Psoas muscle (tissue), 8 donors: ENCODE data around the gene XCR1. TPM values are rescaled to one million over a fixed set of nuclear protein-coding genes. Genes with fewer than 3 reads are reported as not detected.
A peak's percentile ranks its signal among the peaks of the same experiment; 100 is the strongest.

Experiments
- ATAC-seq, 4 donors: fragments of 200-7000 bp; cut with Tn5 transposase; one replicate each; pipeline ENCODE4 v1.9.1; 2020; ENCODE audit warnings: moderate library complexity in 3 of 4, mild to moderate bottlenecking in 2 of 4
- DNase-seq, 2 donors: peaks; one replicate each; pipeline ENCODE4 v3.0.0-alpha.2; 2020
- H3K27ac ChIP-seq: fragments of 200-600 bp; one replicate; pipeline ENCODE4 v1.8.0; 2022
- H3K27me3 ChIP-seq, 3 donors: fragments of 200-600 bp in 1 of 3; one replicate each; pipeline versions ENCODE4 v1.6.1 to v1.8.0; 2013 to 2022; ENCODE audit warnings: low read length in 2 of 3, mild to moderate bottlenecking in 2 of 3, moderate library complexity in 1 of 3; ENCODE audit not compliant: insufficient read depth in 3 of 3
- H3K36me3 ChIP-seq, 2 donors: fragments of 200-600 bp in 1 of 2; one replicate each; pipeline versions ENCODE4 v1.6.1 to v1.8.0; 2013 to 2022; ENCODE audit warnings: low read depth in 1 of 2, mild to moderate bottlenecking in 1 of 2, moderate library complexity in 1 of 2; ENCODE audit not compliant: insufficient read depth in 1 of 2
- H3K4me1 ChIP-seq: fragments of 200-600 bp; one replicate; pipeline ENCODE4 v1.8.0; 2022
- H3K4me3 ChIP-seq: fragments of 200-600 bp; one replicate; pipeline ENCODE4 v1.8.0; 2022; ENCODE audit warnings: mild to moderate bottlenecking
- H3K9me3 ChIP-seq: fragments of 200-600 bp; one replicate; pipeline ENCODE4 v1.8.0; 2022
- WGBS, 3 donors: extraction: QIAGEN DNeasy Blood & Tissue Kit; methylation state at CpG; one replicate each; pipeline versions ENCODE4 v1.1.6 to v1.1.7; 2013; 5-methylcytosine and 5-hydroxymethylcytosine counted together
- intact Hi-C, 2 donors: fragments of 100-400 bp; cut with DNase I; formaldehyde crosslinking; loops; one replicate each; pipeline versions ENCODE4 v1.11.0 to v1.14.2; 2022
- polyA plus RNA-seq, 3 donors: library from polyadenylated mRNA; stranded (reverse); fragments of 200-250 nt; gene quantifications; one replicate each; pipeline ENCODE4 v1.2.3, GENCODE V29; 2013
- total RNA-seq, 4 donors: library from RNA; stranded (reverse); fragmentation: NEBNext Ultra II Directional in 2 of 4; extraction: Animal tissue kit (Norgen Biotek cat#: 25700) in 2 of 4; gene quantifications; one replicate each; pipeline versions ENCODE4 v1.2.1 to v1.2.4, GENCODE V29; 2021 to 2023
- TF ChIP-seq, protein P1 (sequence below): fragments of 200-600 bp; IDR thresholded peaks from one replicate; pipeline ENCODE4 v1.8.0; 2022; ENCODE audit warnings: antibody characterized with exemption
- donor health status: healthy with polysubstance abuse.
- donor health status: DM: no; HTN: no; CAD: no; lungs with moderate emphysema.
- donor health status: Bipolar disorder and iron deficiency.
- donor health status: healthy.
- donor health status: DM: yes; HTN: yes; CAD: no.
- donor health status: DM: no; HTN: no; CAD: no.
- donor health status: DM: no; HTN: no; CAD: no.
- donor health status: DM: yes; HTN: yes; CAD: no.

Gene XCR1
- total and polyA plus RNA-seq, 7 donors: 0.01 to 0.10 (median 0.05) TPM; not detected in 1

DNA sequence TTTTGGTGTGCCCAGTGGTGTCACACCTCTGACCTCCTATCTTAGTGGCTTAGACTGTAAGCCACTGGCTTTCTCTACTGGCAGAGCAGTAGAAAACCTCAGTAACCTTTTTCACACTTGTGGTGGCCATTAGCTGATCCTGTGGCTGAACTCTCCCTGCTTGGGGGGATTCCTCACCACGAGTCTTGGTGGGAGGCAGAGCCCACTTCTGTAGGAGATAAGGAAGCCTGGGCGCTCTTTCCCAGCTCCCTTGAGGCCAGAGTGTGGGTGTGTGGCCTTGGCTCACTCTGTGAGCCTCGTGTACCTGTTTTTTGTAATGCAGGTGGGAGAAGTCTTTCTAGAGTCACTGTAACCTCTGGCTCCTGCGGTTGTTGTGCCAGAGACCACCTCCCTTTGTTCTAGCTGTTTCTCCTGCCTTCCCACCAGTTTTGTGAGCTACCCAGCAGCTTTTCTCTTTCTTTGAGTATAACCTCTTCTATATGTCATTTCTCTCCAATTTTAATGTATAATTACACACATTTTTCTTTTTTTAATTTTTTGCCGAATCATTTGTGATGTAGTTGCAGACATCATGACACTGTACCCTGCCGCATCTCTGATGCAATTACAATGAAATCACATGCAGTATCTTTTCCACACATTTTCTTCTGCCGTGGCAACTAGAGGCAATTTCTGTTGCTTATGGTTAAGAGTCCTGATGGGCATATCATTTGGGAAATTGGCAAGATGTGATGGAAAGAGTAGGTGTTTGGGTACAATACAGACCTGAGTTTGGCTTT, 13.8 kb downstream of the XCR1 start:
- WGBS, 3 donors: 78 to 80% (median 80%) methylated on average over 7 of the region's 7 CpGs
- no peaks in the 10 kb centered on the region for H3K9me3 ChIP-seq
- H3K36me3 ChIP-seq: no peaks in the 10 kb centered on the region
- no peak for DNase-seq
- no peak for ATAC-seq
- intact Hi-C loops: no loop called here
- H3K27me3 ChIP-seq: no peaks in the 10 kb centered on the region
- TF ChIP-seq, protein P1, sequence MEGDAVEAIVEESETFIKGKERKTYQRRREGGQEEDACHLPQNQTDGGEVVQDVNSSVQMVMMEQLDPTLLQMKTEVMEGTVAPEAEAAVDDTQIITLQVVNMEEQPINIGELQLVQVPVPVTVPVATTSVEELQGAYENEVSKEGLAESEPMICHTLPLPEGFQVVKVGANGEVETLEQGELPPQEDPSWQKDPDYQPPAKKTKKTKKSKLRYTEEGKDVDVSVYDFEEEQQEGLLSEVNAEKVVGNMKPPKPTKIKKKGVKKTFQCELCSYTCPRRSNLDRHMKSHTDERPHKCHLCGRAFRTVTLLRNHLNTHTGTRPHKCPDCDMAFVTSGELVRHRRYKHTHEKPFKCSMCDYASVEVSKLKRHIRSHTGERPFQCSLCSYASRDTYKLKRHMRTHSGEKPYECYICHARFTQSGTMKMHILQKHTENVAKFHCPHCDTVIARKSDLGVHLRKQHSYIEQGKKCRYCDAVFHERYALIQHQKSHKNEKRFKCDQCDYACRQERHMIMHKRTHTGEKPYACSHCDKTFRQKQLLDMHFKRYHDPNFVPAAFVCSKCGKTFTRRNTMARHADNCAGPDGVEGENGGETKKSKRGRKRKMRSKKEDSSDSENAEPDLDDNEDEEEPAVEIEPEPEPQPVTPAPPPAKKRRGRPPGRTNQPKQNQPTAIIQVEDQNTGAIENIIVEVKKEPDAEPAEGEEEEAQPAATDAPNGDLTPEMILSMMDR: no peak
- no peaks in the 10 kb centered on the region for H3K4me1 ChIP-seq
- H3K4me3 ChIP-seq: no peak overlapping the region
- H3K27ac ChIP-seq: no peak overlapping the region

DNA sequence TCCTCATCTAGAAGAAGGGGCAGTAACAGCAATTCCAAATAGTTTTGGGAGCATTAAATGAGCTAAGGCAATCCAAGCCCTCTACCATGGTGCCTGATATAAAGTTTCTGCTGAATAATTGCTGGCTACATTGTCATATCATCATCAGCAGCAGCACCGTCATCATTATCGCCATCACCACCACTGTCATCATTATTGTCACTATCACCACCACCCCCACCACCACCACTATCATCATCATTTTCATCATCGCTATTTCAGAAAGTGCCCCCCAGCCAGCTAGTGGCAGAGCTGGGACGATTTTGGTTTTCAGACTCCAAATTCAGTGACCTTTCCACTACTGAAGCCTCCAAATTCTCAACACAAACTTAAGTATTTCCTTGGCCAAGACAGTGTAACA, 15.0 kb downstream of the XCR1 start:
- no peaks in the 10 kb centered on the region for H3K9me3 ChIP-seq
- TF ChIP-seq, protein P1: no peak

DNA sequence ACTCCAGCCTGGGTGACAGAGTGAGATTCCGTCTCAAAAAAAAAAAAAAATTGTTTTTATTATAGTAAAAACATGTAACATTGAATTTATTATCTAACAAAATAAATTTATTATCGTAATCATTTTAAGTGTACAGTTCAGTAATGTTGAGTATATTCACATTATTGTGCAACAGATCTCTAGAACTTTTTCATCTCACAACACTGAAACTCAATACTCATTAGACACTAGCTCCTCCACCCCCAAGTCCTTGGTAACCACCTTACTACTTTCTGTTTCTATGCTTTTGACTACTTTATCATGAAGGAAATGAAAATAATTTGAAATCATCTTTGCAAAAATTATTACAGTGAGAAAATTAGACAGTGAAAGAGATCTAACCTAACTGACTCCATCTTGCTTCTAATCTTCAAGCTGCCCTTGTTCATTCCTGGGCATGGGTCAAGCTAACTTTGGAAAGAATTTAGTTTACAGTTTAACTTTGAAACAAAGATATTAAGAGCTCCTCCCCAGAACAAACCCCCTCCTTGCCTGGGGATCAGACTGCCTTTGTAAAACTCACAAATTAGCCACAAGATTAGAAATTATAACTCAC, 16.7 kb downstream of the XCR1 start:
- Histone ChIP-seq H3K27me3 (no peaks in the 10 kb centered on the region), H3K4me3 (no peak overlapping the region), H3K4me1 (peaks cover 15% of the 10 kb centered on the region), H3K27ac (no peak overlapping the region), H3K36me3 (no peaks in the 10 kb centered on the region), H3K9me3 (no peaks in the 10 kb centered on the region)
- WGBS, 3 donors: 91 to 98% (median 95%) methylated on average over 2 of the region's 2 CpGs
- intact Hi-C loops: no loop called here
- TF ChIP-seq, protein P1: no peak
- ATAC-seq: no peak
- DNase-seq: no peak

More for the DNA sequence above, 15.0 kb downstream of the XCR1 start:
- ATAC-seq (no peak), DNase-seq (no peak)
- WGBS, 3 donors: 81 to 88% (median 84%) methylated on average over 4 of the region's 4 CpGs
- no peak overlapping the region for H3K27ac ChIP-seq
- intact Hi-C loops: no loop called here
- no peak overlapping the region for H3K4me3 ChIP-seq
- H3K36me3 ChIP-seq: no peaks in the 10 kb centered on the region
- peaks cover 6% of the 10 kb centered on the region for H3K4me1 ChIP-seq
- no peaks in the 10 kb centered on the region for H3K27me3 ChIP-seq

DNA sequence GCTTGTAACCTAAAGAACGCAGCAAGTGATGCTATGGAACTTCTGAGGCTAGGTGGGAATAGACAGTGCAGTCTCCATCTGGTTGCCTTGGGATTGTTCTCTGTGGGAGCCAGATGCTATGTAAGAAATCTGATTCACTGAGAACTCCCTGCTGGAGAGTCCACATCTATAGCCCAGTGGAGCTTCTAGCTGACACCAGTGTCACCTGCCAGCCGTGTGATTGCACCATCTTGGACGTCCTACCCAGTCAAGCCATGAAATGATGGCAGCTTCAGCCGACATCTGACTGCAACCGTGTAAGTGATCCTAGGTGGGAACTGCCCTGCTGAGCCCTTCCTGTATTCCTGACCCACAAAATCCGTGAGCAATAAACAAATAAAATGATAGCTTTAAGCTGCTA, 19.2 kb downstream of the XCR1 start:
- Histone ChIP-seq H3K4me1 (peaks cover 15% of the 10 kb centered on the region), H3K36me3 (no peaks in the 10 kb centered on the region), H3K27ac (peak overlapping the region; percentile 39), H3K4me3 (no peak overlapping the region), H3K9me3 (no peaks in the 10 kb centered on the region), H3K27me3 (no peaks in the 10 kb centered on the region)
- intact Hi-C loops: loop anchor here in 1 of 2 donors (5.0 kb wide), 1 partner anchor 69 kb away; no protein-coding TSS in a partner anchor
- peak; percentile 30 to 78 for DNase-seq
- TF ChIP-seq, protein P1: no peak
- 41 to 64% (median 42%) methylated on average over 6 of the region's 6 CpGs for WGBS, 3 donors
- ATAC-seq: peak; percentile 89 to 96 (median 95)
